Measurements from ENCODE around the gene TMEM225B.
"Not testable (repeated sequence)": the region's sequence is repeated elsewhere in the genome, so short reads cannot be mapped to it uniquely, and the experiment has no call there.

TMEM225B gene

GRCh38 chr7:99597762-99598501, at the start of gene TMEM225B:
Gene TMEM225B (plus strand): TSS chr7:99598267. CDS start chr7:99604389, 6,122 bp downstream.
- no peak for TF ChIP-seq CTCF (IDR thresholded peaks at IDR 0.05; ENCODE audit: low read length, missing control alignments)
- no peak for DNase-seq (ENCODE audit: low read depth)
- no peak within 1 kb of the TSS for H3K4me3 ChIP-seq (replicated peaks; ENCODE audit: low read depth, low read length)

- not testable (repeated sequence) for DNase-seq (ENCODE audit: low read depth); H3K4me3 ChIP-seq (replicated peaks; ENCODE audit: low read depth, low read length)
Observed at GRCh38 chr7:99549545-99549944, 48.5 kb upstream of the TMEM225B start.

GRCh38 chr7:99551334-99551733, 46.7 kb upstream of the TMEM225B start:
- H3K4me3 ChIP-seq (replicated peaks; ENCODE audit: low read depth, low read length), result peak overlapping the region; percentile 83
- peak; percentile 25 for DNase-seq (ENCODE audit: low read depth)
- TF ChIP-seq CTCF (IDR thresholded peaks at IDR 0.05; ENCODE audit: low read length, missing control alignments), result no peak

- DNase-seq (ENCODE audit: low read depth), result peak; percentile 97
- peak within 1 kb of the TSS; percentile 83 for H3K4me3 ChIP-seq (replicated peaks; ENCODE audit: low read depth, low read length)
Observed at GRCh38 chr7:99551767-99552463, 46.2 kb upstream of the TMEM225B start, which contains the start of gene FAM200A. Gene FAM200A (minus strand): TSS chr7:99552114. CDS start chr7:99548407, 3,707 bp downstream.

GRCh38 chr7:99553039-99553438, 45.0 kb upstream of the TMEM225B start:
- no peak overlapping the region for H3K4me3 ChIP-seq (replicated peaks; ENCODE audit: low read depth, low read length)
- TF ChIP-seq CTCF (IDR thresholded peaks at IDR 0.05; ENCODE audit: low read length, missing control alignments), result no peak
- no peak for DNase-seq (ENCODE audit: low read depth)

More at GRCh38 chr7:99551767-99552463, 46.2 kb upstream of the TMEM225B start, which contains the start of gene FAM200A:
- no peak for TF ChIP-seq CTCF (IDR thresholded peaks at IDR 0.05; ENCODE audit: low read length, missing control alignments)

GRCh38 chr7:99554939-99555338, 43.1 kb upstream of the TMEM225B start:
- H3K4me3 ChIP-seq (replicated peaks; ENCODE audit: low read depth, low read length), result no peak overlapping the region
- no peak for DNase-seq (ENCODE audit: low read depth)
- no peak for TF ChIP-seq CTCF (IDR thresholded peaks at IDR 0.05; ENCODE audit: low read length, missing control alignments)

GRCh38 chr7:99557196-99557607, 40.9 kb upstream of the TMEM225B start:
- no peak for TF ChIP-seq CTCF (IDR thresholded peaks at IDR 0.05; ENCODE audit: low read length, missing control alignments)
- peak overlapping the region; percentile 94 for H3K4me3 ChIP-seq (replicated peaks; ENCODE audit: low read depth, low read length)

More at GRCh38 chr7:99557196-99557607, 40.9 kb upstream of the TMEM225B start:
- peak; percentile 15 for DNase-seq (ENCODE audit: low read depth)
